ENCODE data around the gene SERINC5.
"Not testable (repeated sequence)": the region's sequence is repeated elsewhere in the genome, so short reads cannot be mapped to it uniquely, and the experiment has no call there.

Gene SERINC5

DNA sequence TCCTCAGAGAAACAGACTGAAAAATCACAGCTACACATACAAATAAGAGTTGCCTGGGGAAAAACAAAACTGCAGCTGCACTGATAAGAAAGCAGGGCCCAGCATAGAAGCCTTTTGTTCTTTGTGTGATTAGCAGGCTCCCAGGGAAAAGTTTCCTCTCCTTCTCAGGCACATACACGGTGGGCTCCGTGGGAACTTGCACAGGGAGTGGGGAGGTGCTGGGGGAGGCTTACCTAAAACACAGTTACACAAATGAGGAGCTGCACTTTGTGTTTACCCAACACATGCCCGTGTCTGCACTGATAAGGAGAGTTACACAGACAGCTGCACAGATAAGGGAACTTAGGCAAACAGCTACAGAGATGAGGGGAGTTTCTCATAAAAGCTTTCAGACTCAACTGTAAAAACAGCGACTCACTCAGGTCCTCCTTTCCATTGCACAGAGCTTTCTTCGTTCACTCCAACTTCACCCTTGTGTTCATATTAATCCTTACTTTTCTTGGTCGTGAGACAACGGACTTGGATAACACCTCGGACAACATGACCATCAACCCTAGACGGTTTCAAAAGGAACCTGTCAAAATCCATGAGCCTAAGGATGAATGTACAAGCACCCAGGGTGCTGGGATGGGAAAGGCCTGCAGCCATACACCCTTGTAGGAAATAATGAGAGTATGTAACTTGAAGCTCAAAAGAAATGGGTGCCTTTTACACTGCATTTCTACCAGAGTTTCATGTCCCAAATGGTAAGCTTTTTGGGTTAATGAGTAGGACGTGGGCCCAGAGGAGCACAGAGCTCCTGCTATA lies 50.8 kb downstream of the SERINC5 start:
- DNase-seq (ENCODE audit: extremely low read depth in 1 of 2, low read depth in 1 of 2): no peak

DNA sequence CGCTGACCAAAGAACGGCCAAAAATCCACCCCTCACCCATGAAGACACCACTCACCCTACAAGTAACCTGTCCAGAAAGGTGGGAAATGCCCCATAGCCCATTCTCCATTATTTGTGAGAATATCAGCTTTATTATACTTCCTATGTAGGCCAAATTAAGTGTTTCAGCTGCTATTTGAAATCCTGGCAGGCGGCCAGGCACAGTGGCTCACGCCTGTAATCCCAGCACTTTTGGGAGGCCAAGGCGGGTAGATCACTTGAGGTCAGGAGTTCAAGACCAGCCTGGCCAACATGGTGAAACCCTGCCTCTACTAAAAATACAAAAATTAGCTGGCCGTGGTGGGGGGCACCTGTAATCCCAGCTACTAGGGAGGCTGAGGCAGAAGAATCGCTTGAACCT lies 54.1 kb downstream of the SERINC5 start:
- DNase-seq (ENCODE audit: extremely low read depth in 1 of 2, low read depth in 1 of 2): not testable (repeated sequence)

DNA sequence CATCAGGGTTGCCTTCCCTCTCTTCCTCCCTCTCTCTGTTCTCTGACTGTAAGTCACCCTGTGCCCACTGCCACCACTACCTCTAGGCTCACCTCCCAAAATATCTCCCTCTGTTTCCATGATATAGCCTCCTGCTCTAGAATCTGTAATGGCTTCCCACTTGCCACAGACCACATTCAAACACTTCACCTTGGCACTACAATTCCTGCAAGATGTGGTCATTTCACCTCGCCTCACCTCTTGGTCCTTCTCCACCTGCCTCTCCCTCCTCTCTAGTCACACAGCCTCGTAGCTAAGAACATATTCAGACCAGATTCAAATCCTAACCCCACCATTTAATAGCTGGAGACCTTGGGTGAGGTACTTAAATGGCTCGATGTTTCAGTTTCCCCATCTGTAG lies 56.9 kb downstream of the SERINC5 start:
- no peak for DNase-seq (ENCODE audit: extremely low read depth in 1 of 2, low read depth in 1 of 2)

DNA sequence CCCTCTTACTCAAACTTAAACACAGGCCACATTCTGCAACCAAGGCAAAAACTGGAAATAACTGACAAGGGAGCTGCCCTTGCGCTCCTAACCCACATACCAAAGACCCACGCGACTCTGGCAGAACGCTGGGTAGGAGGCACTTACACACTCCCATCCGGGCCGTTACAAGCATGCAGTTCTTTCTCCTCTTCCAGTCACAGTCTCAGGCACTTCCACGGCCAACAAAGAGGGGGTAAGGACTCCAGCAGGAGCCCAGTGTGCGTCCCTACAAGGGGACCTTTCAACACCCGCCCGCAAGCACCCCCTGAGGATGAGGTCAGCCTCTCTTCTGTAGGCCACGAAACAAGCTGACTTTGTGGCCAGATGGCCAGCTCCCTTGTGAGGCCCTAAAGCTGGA lies 57.4 kb downstream of the SERINC5 start:
- DNase-seq (ENCODE audit: extremely low read depth in 1 of 2, low read depth in 1 of 2): no peak

DNA sequence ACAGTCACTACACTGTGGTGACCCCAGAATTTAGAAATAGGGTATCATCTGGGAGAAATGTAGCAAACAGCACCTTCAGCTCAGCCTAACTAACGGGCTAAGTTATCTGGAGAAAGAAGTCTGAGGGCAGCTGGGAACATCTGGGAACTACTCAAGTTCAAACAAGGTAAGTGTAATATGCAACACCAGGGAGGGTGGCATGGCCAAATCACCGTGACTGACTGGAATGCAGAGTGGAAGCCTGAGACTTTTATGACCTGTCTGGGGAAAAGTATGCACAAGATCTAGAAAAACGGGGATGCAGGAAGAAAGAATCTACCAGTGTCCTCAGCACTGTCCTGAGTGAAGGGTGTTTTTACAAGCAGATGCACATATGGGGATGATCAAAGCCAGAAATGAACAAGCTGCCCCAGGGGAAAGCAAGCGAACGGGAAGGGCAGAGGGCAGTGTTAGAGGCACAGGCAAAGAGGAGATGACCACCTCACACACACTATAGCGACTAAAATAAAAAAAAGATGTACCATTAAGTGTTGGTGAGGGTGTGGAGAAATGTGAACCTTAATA lies 59.9 kb downstream of the SERINC5 start:
- DNase-seq (ENCODE audit: extremely low read depth in 1 of 2, low read depth in 1 of 2): no peak

DNA sequence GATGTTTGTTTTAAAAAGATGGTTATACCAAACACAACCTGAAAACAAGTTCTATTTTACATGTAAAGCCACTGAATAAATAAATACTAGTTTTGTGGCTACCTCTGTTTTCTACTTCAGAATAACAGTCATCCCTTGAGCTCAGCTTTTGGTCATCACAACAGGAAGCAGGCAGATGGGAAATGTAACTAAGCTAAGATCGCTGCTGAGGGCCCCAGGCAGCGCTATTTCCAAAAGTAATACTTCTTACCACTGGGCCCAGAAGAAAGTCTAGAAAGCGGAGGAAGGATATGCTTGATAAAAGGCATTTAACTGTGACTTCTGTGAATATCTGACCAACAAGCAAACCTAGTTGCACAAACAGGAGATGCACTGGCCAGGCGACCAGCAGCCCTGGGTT lies 61.4 kb downstream of the SERINC5 start:
- no peak for DNase-seq (ENCODE audit: extremely low read depth in 1 of 2, low read depth in 1 of 2)

DNA sequence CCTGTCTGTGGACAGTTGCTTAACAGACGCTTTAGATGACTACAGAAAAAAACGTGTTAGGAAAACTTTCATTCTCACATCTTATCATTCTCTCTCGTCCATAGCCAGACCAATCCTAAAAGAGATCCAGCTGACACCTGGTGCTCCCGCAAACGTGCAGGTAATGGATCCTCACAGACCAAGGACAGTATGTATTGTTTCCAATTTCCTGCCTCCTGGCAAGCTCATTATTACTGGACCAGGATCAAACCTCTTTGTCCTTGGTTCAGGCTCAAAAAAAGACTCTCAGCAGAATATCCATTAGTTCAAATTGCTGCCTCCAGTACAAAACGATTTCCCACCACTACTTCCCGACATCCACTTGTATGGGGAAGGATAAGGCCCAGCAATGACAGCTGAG lies 62.4 kb downstream of the SERINC5 start:
- no peak for DNase-seq (ENCODE audit: extremely low read depth in 1 of 2, low read depth in 1 of 2)

DNA sequence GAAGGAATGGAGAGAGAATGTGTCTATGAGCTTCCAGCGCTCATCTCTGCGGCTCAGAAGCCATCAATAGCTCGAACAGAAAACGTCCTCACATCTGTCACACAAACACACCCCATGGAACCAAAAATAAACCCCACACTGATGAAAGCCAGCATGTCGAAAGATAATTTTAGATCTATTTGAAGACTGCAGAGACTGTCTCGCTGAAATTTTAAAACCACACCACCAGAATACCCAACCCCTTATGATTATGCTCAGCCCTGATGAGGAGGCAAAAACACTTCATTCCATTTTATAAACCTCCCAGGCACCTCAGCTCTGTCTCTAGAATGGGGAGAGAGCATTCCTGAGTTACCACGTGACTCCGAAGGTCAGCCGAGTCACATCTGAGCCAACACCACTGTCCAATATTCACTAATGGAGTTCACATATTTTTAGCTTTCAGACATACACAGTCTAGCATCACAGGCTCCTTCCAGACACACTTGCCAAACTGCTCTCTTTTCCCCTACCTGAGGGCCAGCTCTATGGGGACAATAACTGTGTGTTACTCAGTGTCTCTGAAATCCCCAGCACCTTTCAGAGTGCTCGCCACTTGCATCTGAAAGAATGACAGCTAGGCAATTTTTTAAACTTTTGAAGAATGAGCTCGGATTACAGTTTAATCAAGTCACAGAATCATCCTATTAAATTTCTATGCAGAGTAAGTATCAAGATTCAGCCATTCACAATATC lies 63.2 kb downstream of the SERINC5 start:
- no peak for DNase-seq (ENCODE audit: extremely low read depth in 1 of 2, low read depth in 1 of 2)

DNA sequence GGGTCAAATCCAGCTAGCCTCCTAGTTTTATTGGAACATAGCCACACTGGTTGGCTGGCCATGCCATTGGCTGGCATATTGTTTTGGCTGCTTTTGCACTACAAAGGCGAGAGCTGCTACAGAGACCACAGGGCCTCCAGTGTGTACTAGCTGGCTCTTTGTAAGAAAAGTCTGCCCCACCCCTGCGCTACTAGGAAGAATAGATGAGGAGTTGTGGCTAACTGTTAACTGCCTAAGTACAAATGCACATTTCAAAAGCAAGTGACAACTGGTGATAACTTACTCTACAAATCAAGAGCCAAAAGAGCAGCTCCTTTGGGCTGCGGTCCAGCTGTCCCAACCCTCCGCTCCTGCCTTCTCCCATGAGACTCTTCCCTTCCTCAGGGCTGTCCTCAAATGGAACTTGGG lies 63.9 kb downstream of the SERINC5 start:
- DNase-seq (ENCODE audit: extremely low read depth in 1 of 2, low read depth in 1 of 2): no peak

DNA sequence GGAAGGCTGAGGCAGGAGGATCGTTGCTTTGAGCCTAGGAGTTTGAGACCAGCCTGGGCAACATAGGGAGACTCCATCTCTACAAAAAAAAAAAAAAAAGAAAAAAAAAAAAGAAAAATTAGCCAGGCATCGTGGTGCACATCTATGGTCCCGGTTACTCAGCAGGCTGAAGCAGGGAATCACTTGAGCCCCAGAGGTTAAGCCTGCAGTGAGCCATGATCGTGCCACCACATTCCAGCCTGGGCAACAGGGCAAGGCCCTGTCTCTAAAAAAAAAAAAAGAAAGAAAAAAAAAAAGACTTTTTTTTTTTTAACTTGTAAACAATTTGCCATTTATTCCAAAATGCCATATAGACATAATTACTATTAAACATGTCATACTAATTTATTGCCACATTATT lies 64.5 kb downstream of the SERINC5 start:
- DNase-seq (ENCODE audit: extremely low read depth in 1 of 2, low read depth in 1 of 2): no peak

DNA sequence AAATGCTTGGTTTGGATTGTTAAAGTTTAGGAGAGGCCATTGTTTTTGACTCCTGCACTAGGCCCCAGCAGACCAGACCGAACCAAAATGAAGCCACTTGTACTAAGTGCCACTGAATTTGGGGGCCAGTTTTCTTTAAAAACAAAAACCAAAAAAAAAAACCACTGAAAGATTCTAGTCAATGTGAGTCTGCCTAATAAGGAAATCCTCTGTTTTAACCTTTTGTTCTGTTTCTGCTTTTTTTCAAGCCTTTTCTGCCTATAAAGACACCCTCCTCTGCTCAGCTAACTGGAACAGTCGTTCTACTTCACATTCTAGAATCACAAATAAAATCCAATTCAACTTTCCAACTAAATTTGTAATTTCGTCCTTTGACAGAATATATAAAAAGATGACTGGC lies 64.9 kb downstream of the SERINC5 start:
- DNase-seq (ENCODE audit: extremely low read depth in 1 of 2, low read depth in 1 of 2): no peak

DNA sequence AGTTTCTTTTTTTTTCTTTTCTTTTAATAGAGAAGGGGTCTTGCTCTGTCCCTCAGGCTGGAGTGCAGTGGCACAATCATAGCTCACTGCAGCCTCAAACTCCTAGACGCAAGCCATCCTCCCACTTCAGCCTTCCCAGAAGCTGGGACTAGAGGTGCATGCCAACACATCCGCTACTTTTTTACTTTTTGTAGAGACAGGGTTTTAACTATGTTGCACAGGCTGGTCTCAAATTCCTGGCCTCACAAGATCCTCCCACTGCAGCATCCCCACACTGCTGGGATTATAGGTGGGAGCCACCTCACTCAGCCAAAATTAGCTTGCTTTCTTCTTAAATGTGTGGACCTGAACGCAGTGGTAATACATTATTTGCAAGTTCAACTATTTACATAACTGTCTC lies 66.1 kb downstream of the SERINC5 start:
- DNase-seq (ENCODE audit: extremely low read depth in 1 of 2, low read depth in 1 of 2): no peak

DNA sequence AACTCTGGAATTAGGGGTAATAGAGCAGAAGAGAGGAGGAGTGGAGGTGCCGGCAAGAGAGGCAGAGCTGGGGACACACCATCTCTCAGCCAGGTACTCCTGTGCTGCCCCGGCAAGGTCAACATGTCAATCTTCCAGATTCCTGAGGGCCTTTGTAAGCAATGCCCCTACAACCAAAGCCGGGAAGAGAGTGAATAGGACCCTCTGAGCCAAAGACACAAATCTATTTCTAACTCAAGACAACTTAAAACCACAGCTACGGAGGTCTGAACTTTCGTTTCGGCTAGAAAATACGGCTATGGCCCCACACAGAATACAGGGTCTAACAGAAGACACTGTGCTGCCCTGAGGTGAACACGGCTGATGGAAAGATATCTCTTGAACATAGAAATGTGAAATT lies 66.6 kb downstream of the SERINC5 start:
- DNase-seq (ENCODE audit: extremely low read depth in 1 of 2, low read depth in 1 of 2): no peak

DNA sequence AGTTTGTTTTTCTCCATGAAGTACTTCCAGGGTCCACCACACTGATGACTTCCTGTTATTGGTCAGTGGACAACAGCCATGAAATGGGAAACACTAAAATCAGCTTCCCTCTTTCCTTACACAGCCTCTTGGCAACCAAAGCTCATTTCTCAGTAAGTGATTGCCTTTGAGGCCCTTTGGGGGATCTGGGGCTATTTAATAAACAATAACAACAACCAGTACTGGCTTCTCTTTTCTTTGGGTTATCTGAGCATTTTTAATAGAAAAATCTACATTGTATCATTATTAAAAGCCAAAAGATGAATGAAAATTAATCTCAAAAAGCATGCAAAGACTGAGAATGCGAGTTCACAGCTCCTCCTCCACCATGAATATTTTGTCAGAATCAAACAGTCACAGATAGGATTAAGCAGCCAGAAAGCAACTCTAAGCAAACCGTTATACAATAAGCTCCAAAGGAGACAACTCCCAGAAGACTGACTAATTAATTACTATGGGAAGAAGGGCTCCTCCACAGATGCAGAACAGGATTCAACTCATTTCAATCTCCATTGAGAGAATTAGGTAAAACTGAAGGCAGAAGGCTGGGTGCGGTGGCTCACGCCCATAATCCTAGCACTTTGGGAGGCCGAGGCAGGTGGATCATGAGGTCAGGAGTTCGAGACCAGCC lies 68.3 kb downstream of the SERINC5 start:
- DNase-seq (ENCODE audit: extremely low read depth in 1 of 2, low read depth in 1 of 2): no peak

DNA sequence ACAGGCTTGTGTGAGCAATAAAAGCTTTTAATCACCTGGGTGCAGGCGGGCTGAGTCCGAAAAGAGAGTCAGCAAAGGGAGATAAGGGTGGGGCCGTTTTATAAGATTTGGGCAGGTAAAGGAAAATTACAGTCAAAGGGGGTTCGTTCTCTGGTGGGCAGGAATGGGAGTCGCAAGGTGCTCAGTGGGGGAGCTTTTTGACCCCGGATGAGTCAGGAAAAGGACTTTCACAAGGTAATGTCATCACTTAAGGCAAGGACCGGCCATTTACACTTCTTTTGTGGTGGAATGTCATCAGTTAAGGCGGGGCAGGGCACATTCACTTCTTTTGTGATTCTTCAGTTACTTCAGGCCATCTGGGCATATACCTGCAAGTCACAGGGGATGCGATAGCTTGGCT lies 70.3 kb downstream of the SERINC5 start:
- not testable (repeated sequence) for DNase-seq (ENCODE audit: extremely low read depth in 1 of 2, low read depth in 1 of 2)

DNA sequence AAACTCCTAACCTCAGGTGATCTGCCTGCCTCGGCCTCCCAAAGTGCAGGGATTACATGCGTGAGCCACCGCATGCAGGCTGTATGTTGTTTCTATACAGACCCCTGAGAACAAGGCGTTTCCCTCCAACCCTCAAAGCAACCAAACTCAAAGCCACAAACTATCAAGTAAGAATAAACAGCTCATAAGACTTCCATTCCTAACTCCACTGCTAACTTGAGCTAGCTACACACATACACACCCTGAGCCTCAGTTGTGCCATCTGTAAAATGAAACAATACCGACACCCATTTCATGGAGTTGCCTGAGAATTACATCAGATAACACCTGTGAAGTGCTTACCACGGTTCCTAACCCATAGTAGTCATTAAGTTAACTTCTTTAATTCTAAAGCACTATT lies 70.8 kb downstream of the SERINC5 start:
- DNase-seq (ENCODE audit: extremely low read depth in 1 of 2, low read depth in 1 of 2): no peak

DNA sequence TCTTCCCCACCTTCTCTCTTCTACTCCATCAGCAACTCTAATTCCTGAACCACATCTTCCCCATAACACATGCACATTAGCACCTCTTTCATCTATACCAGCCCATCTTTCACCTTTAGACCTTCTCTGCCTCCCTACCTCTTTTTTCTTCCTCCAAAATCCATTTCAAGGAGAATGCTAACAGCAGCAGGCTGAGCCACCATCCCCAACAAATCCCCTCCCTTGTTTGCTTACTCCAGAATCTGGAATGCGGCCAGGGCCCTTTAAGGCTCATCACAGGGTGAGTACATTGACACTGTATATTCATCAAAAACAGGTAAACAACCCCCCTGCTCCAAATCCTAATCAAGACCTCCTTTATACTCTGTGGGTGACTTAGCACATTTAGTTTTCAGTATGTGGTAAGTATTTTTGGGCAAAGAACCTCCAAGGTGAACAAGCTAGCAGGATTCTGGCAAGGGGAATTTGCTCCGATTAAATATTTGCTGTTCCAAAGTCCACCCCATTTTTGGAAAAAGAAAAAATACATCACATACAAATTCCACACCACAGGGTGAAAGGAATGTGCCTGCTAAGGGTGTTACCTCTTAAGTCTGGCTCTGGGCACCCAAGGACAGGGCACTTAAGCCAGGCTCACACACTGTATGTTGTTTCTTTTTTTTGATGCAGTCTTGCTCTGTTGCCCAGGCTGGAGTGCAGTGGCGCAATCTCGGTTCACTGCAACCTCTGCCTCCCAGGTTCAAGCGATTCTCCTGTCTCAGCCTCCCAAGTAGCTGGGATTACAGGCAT lies 71.4 kb downstream of the SERINC5 start:
- DNase-seq (ENCODE audit: extremely low read depth in 1 of 2, low read depth in 1 of 2): no peak

DNA sequence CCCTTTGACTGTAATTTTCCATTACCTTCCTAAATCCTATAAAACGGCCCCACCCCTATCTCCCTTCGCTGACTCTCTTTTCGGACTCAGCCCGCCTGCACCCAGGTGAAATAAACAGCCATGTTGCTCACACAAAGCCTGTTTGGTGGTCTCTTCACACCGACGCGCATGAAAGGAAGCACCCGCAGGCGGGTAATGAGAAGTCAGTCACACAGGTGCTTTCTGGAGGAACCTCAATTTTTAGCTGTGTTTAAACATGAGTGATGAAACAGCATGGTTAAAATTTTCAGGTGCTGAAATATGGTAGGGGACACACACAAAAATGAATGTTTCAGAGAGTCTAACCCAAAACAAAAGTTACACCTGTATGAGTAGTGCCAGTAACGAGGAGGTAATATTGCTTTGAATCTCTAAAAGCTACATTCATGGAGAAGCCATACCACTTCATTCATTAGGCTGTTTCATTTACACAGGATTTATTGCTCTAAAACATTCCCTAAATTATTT lies 72.1 kb downstream of the SERINC5 start:
- DNase-seq (ENCODE audit: extremely low read depth in 1 of 2, low read depth in 1 of 2): not testable (repeated sequence)

DNA sequence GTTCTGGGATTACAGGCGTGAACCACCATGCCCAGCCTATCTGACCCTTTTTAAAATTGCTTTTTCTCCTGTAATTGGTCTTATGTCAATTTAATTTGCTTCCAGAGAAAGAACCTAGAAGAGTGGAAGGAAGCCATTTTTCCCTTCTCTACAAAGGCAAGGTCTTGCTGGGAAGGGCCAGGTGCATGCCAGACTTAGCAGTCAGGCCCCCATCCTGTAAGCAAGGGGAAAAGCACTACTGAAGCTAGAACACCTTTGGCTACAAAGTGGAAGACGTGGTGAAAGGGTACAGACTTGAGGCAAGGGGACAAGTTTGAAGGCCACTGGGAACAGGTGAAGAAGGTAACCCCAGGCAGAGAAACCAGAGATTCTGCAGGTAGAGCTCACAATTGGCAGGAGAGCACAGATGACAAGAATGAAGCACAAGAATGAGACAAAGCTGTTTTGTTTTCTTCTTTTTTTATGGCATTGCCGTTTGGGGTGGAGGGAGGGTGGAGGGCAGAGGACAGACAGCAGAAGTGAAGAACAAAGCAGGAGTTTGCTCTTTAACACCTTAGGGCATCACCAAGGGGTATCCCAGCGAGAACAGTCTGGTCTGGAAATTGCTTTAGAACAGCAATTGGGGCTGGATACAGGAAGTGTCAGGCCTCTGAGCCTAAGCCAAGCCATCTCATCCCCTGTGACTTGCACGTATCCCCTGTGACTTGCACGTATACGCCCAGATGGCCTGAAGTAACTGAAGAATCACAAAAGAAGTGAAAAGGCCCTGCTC lies 72.9 kb downstream of the SERINC5 start:
- DNase-seq (ENCODE audit: extremely low read depth in 1 of 2, low read depth in 1 of 2): no peak
